PC-9 (cell line): ENCODE measurements around the gene YWHAE.

Source experiments
- CTCF ChIP-seq: fragments of 200-600 bp; sonication (generic); conservative IDR thresholded peaks from 2 replicates; pipeline ENCODE4 v1.6.1; 2017; ENCODE audit warnings: mixed run types, antibody characterized with exemption, mild to moderate bottlenecking, moderate library complexity
- EZH2 ChIP-seq: fragments of 200-600 bp; sonication (generic); IDR thresholded peaks from 2 replicates; pipeline ENCODE4 v1.8.0; 2017; ENCODE audit warnings: antibody characterized with exemption, low read depth

- TF ChIP-seq EZH2 (no peak), CTCF (no peak)
Measured at GRCh38 chr17:1447052-1447451, 47.0 kb upstream of the YWHAE start.
